Esophagus squamous epithelium (tissue), 5 donors: ENCODE results near the gene STARD5. TPM values are rescaled to one million over a fixed set of nuclear protein-coding genes. Genes with fewer than 3 reads are reported as not detected.

Source experiments
- DNase-seq: peaks from one replicate; lab custom pipeline; 2025; lab: John Stamatoyannopoulos, UW
- H3K27ac ChIP-seq, 4 donors: fragments of 200-600 bp; sonication (generic); one replicate each; pipeline ENCODE4 v1.5.1; 2016 to 2019; ENCODE audit warnings: mild to moderate bottlenecking in 1 of 4
- H3K27me3 ChIP-seq, 4 donors: fragments of 200-600 bp; sonication (generic); 1 replicate in 3 of 4; 2 replicates in 1 of 4; pipeline versions ENCODE4 v1.5.1 to v1.6.0; 2017 to 2021; ENCODE audit warnings: antibody characterized with exemption in 1 of 4
- H3K36me3 ChIP-seq, 3 donors: fragments of 200-600 bp; sonication (generic); one replicate each; pipeline ENCODE4 v1.5.1; 2016 to 2019
- H3K4me1 ChIP-seq, 3 donors: fragments of 200-600 bp; sonication (generic); one replicate each; pipeline ENCODE4 v1.5.1; 2017 to 2019
- H3K4me3 ChIP-seq, 4 donors: fragments of 200-600 bp; sonication (generic); 1 replicate in 3 of 4; 2 replicates in 1 of 4; pipeline ENCODE4 v1.5.1; 2016 to 2019; ENCODE audit warnings: mild to moderate bottlenecking in 2 of 4, moderate library complexity in 1 of 4
- H3K9me3 ChIP-seq, 3 donors: fragments of 200-600 bp; sonication (generic); one replicate each; pipeline ENCODE4 v1.5.1; 2016 to 2019
- CTCF ChIP-seq, 6 experiments: fragments of 450-650 bp in 4 of 6; fragments of 200-600 bp in 2 of 6; sonication (generic) in 2 of 6; IDR thresholded peaks; one replicate each; pipeline ENCODE4 v1.5.1; 2016 to 2019; ENCODE audit warnings: antibody characterized with exemption in 6 of 6, mild to moderate bottlenecking in 4 of 6, moderate library complexity in 4 of 6
- POLR2A ChIP-seq, 4 donors: fragments of 450-650 bp; IDR thresholded peaks; one replicate each; pipeline ENCODE4 v1.6.1; 2017; ENCODE audit warnings: antibody characterized with exemption in 4 of 4, mild to moderate bottlenecking in 4 of 4, moderate library complexity in 3 of 4
- WGBS, 2 donors: methylation state at CpG; one replicate each; pipeline ENCODE4 v1.1.5; 2018; 5-methylcytosine and 5-hydroxymethylcytosine counted together
- intact Hi-C: fragments of 100-400 bp; cut with DNase I; formaldehyde crosslinking; loops from one replicate; pipeline ENCODE4 v1.15.0; 2022
- total RNA-seq, 4 donors: library from RNA; depleted of rRNA; stranded (reverse); fragments of >200 nt; gene quantifications; one replicate each; pipeline ENCODE4 v1.1.0, GENCODE V29; 2016
- donor health status: DM: yes; HTN: yes; CAD: no.

Gene STARD5
- total RNA-seq, 4 donors from 2014 or later, result 14.9 to 21.2 (median 17.5) TPM

GRCh38 chr15:81285461-81285860 lies 38.5 kb downstream of the STARD5 start:
- Histone ChIP-seq H3K9me3 (no peaks in the 10 kb centered on the region), H3K4me1 (peaks cover 0 to 32% (median 0%) of the 10 kb centered on the region in 3 donors), H3K27ac (peak overlapping the region in 1 of 4 donors; percentile 16), H3K36me3 (peaks cover 0 to 7% (median 0%) of the 10 kb centered on the region in 3 donors), H3K27me3 (no peaks in the 10 kb centered on the region), H3K4me3 (no peak overlapping the region)
- intact Hi-C loops, result no loop called here
- TF ChIP-seq POLR2A (IDR thresholded peaks at IDR 0.05) (no peak), CTCF (IDR thresholded peaks at IDR 0.05) (no peak)
- DNase-seq, result no peak
- WGBS, 2 donors, result 93 to 96% methylated on average over 5 to 6 of the region's 6 CpGs

- H3K4me1 ChIP-seq, result peaks cover 0 to 41% (median 0%) of the 10 kb centered on the region in 3 donors
- H3K4me3 ChIP-seq, result no peak overlapping the region
- no peak for DNase-seq
- no peaks in the 10 kb centered on the region for H3K27me3 ChIP-seq
- WGBS, 2 donors, result 68 to 73% methylated on average over 5 of the region's 5 CpGs
- TF ChIP-seq POLR2A (IDR thresholded peaks at IDR 0.05) (no peak), CTCF (IDR thresholded peaks at IDR 0.05) (no peak)
- peak overlapping the region in 1 of 4 donors; percentile 47 for H3K27ac ChIP-seq
- H3K36me3 ChIP-seq, result peaks cover 0 to 7% (median 0%) of the 10 kb centered on the region in 3 donors
- intact Hi-C loops, result no loop called here
- H3K9me3 ChIP-seq, result no peaks in the 10 kb centered on the region
Observed at GRCh38 chr15:81284256-81285031, 39.5 kb downstream of the STARD5 start.

- intact Hi-C loops, result no loop called here
- peaks cover 0 to 7% (median 0%) of the 10 kb centered on the region in 3 donors for H3K36me3 ChIP-seq
- H3K4me1 ChIP-seq, result peaks cover 0 to 42% (median 0%) of the 10 kb centered on the region in 3 donors
- H3K27ac ChIP-seq, result no peak overlapping the region
- H3K4me3 ChIP-seq, result no peak overlapping the region
- no peaks in the 10 kb centered on the region for H3K27me3 ChIP-seq
- no peak for DNase-seq
- TF ChIP-seq CTCF (IDR thresholded peaks at IDR 0.05), result no peak
- 88 to 100% methylated on average over 1 of the region's 5 CpGs for WGBS, 2 donors
- no peaks in the 10 kb centered on the region for H3K9me3 ChIP-seq
Observed at GRCh38 chr15:81282911-81283310, 41.0 kb downstream of the STARD5 start.

- 93 to 98% methylated on average over 7 to 14 of the region's 18 CpGs for WGBS, 2 donors
- intact Hi-C loops, result no loop called here
- Histone ChIP-seq H3K27me3 (no peaks in the 10 kb centered on the region), H3K9me3 (no peaks in the 10 kb centered on the region), H3K36me3 (peaks cover 0 to 7% (median 0%) of the 10 kb centered on the region in 3 donors), H3K27ac (no peak overlapping the region), H3K4me1 (peaks cover 0 to 42% (median 0%) of the 10 kb centered on the region in 3 donors), H3K4me3 (no peak overlapping the region)
- TF ChIP-seq CTCF (IDR thresholded peaks at IDR 0.05), result no peak
- no peak for TF ChIP-seq POLR2A (IDR thresholded peaks at IDR 0.05)
- DNase-seq, result no peak
Observed at GRCh38 chr15:81282606-81282895, 41.4 kb downstream of the STARD5 start.

GRCh38 chr15:81281766-81282605 lies 42.0 kb downstream of the STARD5 start:
- peaks cover 0 to 4% (median 0%) of the 10 kb centered on the region in 3 donors for H3K36me3 ChIP-seq
- peaks cover 0 to 4% (median 0%) of the 10 kb centered on the region in 3 donors for H3K9me3 ChIP-seq
- DNase-seq, result no peak
- no peak overlapping the region for H3K4me3 ChIP-seq
- no peak for TF ChIP-seq POLR2A (IDR thresholded peaks at IDR 0.05)
- no peak for TF ChIP-seq CTCF (IDR thresholded peaks at IDR 0.05)
- H3K4me1 ChIP-seq, result peaks cover 0 to 42% (median 0%) of the 10 kb centered on the region in 3 donors
- WGBS, 2 donors, result 82 to 91% methylated on average over 12 of the region's 12 CpGs
- intact Hi-C loops, result no loop called here
- no peaks in the 10 kb centered on the region for H3K27me3 ChIP-seq
- peak overlapping the region in 3 of 4 donors; percentile 32 to 67 (median 55) for H3K27ac ChIP-seq
